ENCODE data around the gene TMC5. TPM values are rescaled to one million over a fixed set of nuclear protein-coding genes. Genes with fewer than 3 reads are reported as not detected.

Gene TMC5
- total and polyA plus RNA-seq, 2 of the 13 experiments (the other 11 are each of a cell fraction or from before 2014, with no cell fraction given): 0.09 to 0.41 TPM

DNA sequence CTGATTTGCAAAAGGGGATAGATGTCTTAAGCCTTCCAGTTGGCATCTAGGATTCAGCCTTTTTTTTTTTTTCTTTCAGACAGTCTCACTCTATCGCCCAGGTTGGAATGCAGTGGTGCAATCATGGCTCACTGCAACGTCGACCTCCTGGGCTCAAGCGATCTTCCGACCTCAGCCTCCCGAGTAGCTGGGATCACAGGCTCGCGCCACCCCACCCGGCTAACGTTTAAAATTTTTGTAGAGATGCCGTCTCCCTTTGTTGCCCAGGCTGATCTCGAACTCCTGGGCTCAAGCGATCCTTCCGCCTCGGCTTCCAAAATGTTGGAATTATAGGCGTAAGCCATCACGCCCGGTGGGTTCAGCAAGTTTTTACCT, 105.5 kb downstream of the TMC5 start (continued):
- no peak for TF ChIP-seq PTBP1 (IDR thresholded peaks at IDR 0.05; ENCODE audit: low read depth, low read length, poor library complexity, severe bottlenecking)
- TF ChIP-seq, protein P1, sequence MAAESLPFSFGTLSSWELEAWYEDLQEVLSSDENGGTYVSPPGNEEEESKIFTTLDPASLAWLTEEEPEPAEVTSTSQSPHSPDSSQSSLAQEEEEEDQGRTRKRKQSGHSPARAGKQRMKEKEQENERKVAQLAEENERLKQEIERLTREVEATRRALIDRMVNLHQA (CRISPR knock-in tag; IDR thresholded peaks at IDR 0.05): no peak
- TF ChIP-seq U2AF2 (IDR thresholded peaks at IDR 0.05; ENCODE audit: low read depth, low read length): no peak
- no peak for TF ChIP-seq GPN1 (CRISPR knock-in tag; IDR thresholded peaks at IDR 0.05; ENCODE audit: borderline replicate concordance)
- TF ChIP-seq, protein P2, sequence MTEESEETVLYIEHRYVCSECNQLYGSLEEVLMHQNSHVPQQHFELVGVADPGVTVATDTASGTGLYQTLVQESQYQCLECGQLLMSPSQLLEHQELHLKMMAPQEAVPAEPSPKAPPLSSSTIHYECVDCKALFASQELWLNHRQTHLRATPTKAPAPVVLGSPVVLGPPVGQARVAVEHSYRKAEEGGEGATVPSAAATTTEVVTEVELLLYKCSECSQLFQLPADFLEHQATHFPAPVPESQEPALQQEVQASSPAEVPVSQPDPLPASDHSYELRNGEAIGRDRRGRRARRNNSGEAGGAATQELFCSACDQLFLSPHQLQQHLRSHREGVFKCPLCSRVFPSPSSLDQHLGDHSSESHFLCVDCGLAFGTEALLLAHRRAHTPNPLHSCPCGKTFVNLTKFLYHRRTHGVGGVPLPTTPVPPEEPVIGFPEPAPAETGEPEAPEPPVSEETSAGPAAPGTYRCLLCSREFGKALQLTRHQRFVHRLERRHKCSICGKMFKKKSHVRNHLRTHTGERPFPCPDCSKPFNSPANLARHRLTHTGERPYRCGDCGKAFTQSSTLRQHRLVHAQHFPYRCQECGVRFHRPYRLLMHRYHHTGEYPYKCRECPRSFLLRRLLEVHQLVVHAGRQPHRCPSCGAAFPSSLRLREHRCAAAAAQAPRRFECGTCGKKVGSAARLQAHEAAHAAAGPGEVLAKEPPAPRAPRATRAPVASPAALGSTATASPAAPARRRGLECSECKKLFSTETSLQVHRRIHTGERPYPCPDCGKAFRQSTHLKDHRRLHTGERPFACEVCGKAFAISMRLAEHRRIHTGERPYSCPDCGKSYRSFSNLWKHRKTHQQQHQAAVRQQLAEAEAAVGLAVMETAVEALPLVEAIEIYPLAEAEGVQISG (CRISPR knock-in tag; IDR thresholded peaks at IDR 0.05): no peak
- TF ChIP-seq CREM (IDR thresholded peaks at IDR 0.05): no peak
- no peak for TF ChIP-seq CREM (CRISPR knock-in tag; IDR thresholded peaks at IDR 0.05)
- no peak for TF ChIP-seq ATM (IDR thresholded peaks at IDR 0.05; ENCODE audit: borderline replicate concordance)
- TF ChIP-seq MEIS1 (CRISPR knock-in tag; IDR thresholded peaks at IDR 0.05; ENCODE audit: borderline replicate concordance): no peak
- no peak for TF ChIP-seq TSC22D2 (CRISPR knock-in tag; IDR thresholded peaks at IDR 0.05; ENCODE audit: borderline replicate concordance)
- no peak for TF ChIP-seq ZNF644 (CRISPR knock-in tag; IDR thresholded peaks at IDR 0.05; ENCODE audit: low read depth)
- TF ChIP-seq ZNF839 (CRISPR knock-in tag; IDR thresholded peaks at IDR 0.05; ENCODE audit: borderline replicate concordance): no peak
- TF ChIP-seq, protein P3, sequence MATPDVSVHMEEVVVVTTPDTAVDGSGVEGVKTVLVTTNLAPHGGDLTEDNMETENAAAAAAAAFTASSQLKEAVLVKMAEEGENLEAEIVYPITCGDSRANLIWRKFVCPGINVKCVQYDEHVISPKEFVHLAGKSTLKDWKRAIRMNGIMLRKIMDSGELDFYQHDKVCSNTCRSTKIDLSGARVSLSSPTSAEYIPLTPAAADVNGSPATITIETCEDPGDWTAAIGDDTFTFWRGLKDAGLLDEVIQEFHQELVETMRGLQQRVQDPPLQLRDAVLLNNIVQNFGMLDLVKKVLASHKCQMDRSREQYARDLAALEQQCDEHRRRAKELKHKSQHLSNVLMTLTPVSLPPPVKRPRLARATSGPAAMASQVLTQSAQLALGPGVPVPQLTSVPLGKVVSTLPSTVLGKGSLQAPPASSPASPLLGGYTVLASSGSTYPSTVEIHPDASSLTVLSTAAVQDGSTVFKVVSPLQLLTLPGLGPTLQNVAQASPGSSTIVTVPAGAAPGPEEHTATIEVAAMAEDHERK (CRISPR knock-in tag; IDR thresholded peaks at IDR 0.05; ENCODE audit: low read depth): no peak
- TF ChIP-seq FOXA1 (IDR thresholded peaks at IDR 0.05): no peak
- TF ChIP-seq FOXA1 (CRISPR knock-in tag; IDR thresholded peaks at IDR 0.05): no peak
- TF ChIP-seq, protein P4, sequence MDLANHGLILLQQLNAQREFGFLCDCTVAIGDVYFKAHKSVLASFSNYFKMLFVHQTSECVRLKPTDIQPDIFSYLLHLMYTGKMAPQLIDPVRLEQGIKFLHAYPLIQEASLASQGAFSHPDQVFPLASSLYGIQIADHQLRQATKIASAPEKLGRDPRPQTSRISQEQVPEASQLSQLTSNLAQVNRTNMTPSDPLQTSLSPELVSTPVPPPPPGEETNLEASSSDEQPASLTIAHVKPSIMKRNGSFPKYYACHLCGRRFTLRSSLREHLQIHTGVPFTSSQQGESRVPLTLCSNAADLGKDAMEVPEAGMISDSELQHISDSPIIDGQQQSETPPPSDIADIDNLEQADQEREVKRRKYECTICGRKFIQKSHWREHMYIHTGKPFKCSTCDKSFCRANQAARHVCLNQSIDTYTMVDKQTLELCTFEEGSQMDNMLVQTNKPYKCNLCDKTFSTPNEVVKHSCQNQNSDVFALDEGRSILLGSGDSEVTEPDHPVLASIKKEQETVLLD (CRISPR knock-in tag; IDR thresholded peaks at IDR 0.05; ENCODE audit: low read depth): no peak
- TF ChIP-seq, protein P5, sequence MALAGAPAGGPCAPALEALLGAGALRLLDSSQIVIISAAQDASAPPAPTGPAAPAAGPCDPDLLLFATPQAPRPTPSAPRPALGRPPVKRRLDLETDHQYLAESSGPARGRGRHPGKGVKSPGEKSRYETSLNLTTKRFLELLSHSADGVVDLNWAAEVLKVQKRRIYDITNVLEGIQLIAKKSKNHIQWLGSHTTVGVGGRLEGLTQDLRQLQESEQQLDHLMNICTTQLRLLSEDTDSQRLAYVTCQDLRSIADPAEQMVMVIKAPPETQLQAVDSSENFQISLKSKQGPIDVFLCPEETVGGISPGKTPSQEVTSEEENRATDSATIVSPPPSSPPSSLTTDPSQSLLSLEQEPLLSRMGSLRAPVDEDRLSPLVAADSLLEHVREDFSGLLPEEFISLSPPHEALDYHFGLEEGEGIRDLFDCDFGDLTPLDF (CRISPR knock-in tag; IDR thresholded peaks at IDR 0.05): no peak
- TF ChIP-seq SIX4 (CRISPR knock-in tag; IDR thresholded peaks at IDR 0.05): no peak
- 0 out of 2 replicates have a peak, but pooled peaks have one; percentile 11 for TF ChIP-seq ZNF550 (CRISPR knock-in tag; IDR thresholded peaks at IDR 0.05; ENCODE audit: borderline replicate concordance)
- TF ChIP-seq, protein P6, sequence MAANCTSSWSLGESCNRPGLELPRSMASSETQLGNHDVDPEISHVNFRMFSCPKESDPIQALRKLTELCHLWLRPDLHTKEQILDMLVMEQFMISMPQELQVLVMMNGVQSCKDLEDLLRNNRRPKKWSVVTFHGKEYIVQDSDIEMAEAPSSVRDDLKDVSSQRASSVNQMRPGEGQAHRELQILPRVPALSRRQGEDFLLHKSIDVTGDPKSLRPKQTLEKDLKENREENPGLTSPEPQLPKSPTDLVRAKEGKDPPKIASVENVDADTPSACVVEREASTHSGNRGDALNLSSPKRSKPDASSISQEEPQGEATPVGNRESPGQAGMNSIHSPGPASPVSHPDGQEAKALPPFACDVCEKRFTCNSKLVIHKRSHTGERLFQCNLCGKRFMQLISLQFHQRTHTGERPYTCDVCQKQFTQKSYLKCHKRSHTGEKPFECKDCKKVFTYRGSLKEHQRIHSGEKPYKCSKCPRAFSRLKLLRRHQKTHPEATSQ (CRISPR knock-in tag; IDR thresholded peaks at IDR 0.05; ENCODE audit: borderline replicate concordance): no peak; the same call in 1 of the 2 replicates
- TF ChIP-seq SATB2 (CRISPR knock-in tag; IDR thresholded peaks at IDR 0.05): 0 out of 2 replicates have a peak, but pooled peaks have one; percentile 82
- peak; percentile 99 for TF ChIP-seq ZNF460 (CRISPR knock-in tag; IDR thresholded peaks at IDR 0.05; ENCODE audit: borderline replicate concordance)
